BJ (cell line): ENCODE measurements around the gene THSD7B. TPM values are rescaled to one million over a fixed set of nuclear protein-coding genes. Genes with fewer than 3 reads are reported as not detected.

Experiments
- CTCF ChIA-PET: fragments of 350-600 bp; formaldehyde crosslinking; extraction: SDS; loops from one replicate; lab custom pipeline; 2021; ENCODE audit warnings: antibody characterized with exemption, inconsistent platforms; lab: Yijun Ruan, JAX
- POLR2A ChIA-PET: fragments of 300-600 bp; sonication (Branson Sonifier 250); formaldehyde crosslinking; extraction: SDS; loops from one replicate; lab custom pipeline; 2021; ENCODE audit warnings: antibody characterized with exemption; lab: Charles Lee
- DNase-seq: peaks from one replicate; pipeline ENCODE4 v3.0.0-alpha.2; 2011; ENCODE audit warnings: low read depth
- H3K27me3 ChIP-seq: 2 replicates; pipeline ENCODE4 v1.6.0; 2011; ENCODE audit warnings: low read length; ENCODE audit not compliant: control insufficient read depth, insufficient read depth
- H3K36me3 ChIP-seq: 2 replicates; pipeline ENCODE4 v1.5.1; 2011; ENCODE audit warnings: low read length; ENCODE audit not compliant: control insufficient read depth, insufficient read depth
- H3K4me3 ChIP-seq: 2 replicates; pipeline ENCODE4 v1.5.1; 2011; ENCODE audit warnings: low read depth, mild to moderate bottlenecking, control low read depth, low read length
- polyA plus RNA-seq: library from polyadenylated mRNA; depleted of rRNA; stranded (reverse); fragments of >200 nt; gene quantifications from 2 replicates; pipeline ENCODE4 v1.2.3, GENCODE V29; 2011
- TF ChIP-seq, protein P1 (sequence below): IDR thresholded peaks from 2 replicates; pipeline ENCODE4 v1.5.1; 2011; ENCODE audit warnings: low read depth, mild to moderate bottlenecking, control low read depth, inconsistent platforms, low read length, moderate library complexity; ENCODE audit not compliant: insufficient read depth

The THSD7B gene
- polyA plus RNA-seq, 1 experiment = 0.13 TPM

DNA sequence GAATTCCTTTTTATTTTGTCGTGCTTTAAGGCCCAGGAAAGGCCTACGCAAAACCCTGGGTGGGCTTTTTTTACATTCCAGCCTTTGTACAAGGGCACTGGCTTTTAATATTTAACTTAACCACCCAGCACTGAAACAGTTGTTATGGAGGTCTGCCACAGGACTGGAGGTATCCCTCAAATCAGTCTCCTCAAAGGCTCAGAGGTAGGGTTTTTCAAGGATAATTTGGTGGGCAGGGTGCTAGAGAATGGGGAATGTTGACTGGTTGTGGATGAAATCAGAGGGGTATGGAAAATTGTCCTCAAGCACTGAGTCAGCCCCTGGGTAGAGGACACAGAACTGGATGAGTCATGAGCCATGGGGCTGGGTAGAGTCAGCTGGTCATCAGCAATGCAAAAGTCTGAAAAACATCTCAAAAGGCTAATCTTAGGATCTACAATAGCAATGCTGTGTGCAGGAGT lies 443.1 kb downstream of the THSD7B start:
- no peak for DNase-seq
- CTCF ChIA-PET = no interaction called here
- no peaks in the 10 kb centered on the region for H3K27me3 ChIP-seq
- H3K36me3 ChIP-seq = no peaks in the 10 kb centered on the region
- POLR2A ChIA-PET = no interaction called here
- TF ChIP-seq, protein P1, sequence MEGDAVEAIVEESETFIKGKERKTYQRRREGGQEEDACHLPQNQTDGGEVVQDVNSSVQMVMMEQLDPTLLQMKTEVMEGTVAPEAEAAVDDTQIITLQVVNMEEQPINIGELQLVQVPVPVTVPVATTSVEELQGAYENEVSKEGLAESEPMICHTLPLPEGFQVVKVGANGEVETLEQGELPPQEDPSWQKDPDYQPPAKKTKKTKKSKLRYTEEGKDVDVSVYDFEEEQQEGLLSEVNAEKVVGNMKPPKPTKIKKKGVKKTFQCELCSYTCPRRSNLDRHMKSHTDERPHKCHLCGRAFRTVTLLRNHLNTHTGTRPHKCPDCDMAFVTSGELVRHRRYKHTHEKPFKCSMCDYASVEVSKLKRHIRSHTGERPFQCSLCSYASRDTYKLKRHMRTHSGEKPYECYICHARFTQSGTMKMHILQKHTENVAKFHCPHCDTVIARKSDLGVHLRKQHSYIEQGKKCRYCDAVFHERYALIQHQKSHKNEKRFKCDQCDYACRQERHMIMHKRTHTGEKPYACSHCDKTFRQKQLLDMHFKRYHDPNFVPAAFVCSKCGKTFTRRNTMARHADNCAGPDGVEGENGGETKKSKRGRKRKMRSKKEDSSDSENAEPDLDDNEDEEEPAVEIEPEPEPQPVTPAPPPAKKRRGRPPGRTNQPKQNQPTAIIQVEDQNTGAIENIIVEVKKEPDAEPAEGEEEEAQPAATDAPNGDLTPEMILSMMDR = no peak
- H3K4me3 ChIP-seq = no peak overlapping the region

DNA sequence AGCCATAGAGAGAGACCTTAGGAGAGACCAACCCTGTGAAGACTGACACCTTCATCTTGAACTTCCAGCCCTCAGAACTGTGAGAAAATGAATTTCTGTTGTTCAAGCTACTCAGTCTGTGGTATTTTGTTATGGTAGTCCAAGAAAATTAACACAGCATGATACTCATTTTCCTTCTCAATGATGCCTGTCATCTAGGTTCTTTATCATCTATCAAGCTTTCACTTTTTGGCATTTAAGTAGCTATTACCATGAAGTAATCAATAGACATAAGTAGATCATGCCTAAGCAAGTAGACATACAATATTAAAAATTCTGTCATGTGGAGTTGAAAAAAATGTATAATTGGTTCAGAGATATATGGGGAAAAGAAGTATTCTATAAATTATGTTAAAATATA lies 444.7 kb downstream of the THSD7B start:
- POLR2A ChIA-PET = no interaction called here
- DNase-seq = no peak
- no peaks in the 10 kb centered on the region for H3K36me3 ChIP-seq
- H3K27me3 ChIP-seq = no peaks in the 10 kb centered on the region
- TF ChIP-seq, protein P1 = no peak
- CTCF ChIA-PET = no interaction called here
- no peak overlapping the region for H3K4me3 ChIP-seq

DNA sequence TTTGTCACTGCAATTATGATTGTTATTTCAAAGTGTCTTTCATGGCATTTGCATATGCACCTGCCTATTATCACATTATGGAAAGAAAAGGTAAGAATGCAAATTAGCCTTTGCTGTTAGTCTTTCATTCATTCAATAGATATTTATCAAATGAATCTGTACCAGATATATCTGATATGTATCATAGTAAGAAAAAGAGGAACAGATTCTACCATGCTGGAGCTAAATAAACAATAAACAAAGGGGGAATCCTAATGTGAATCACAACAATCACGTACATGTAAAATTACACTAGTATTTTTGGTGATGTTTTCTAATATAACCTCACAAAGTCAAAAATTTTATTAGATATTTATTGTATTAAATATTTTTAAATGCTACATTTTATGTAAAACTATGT lies 446.4 kb downstream of the THSD7B start:
- Histone ChIP-seq H3K27me3 (no peaks in the 10 kb centered on the region), H3K4me3 (no peak overlapping the region), H3K36me3 (no peaks in the 10 kb centered on the region)
- DNase-seq = no peak
- POLR2A ChIA-PET = no interaction called here
- TF ChIP-seq, protein P1 = no peak
- CTCF ChIA-PET = no interaction called here

DNA sequence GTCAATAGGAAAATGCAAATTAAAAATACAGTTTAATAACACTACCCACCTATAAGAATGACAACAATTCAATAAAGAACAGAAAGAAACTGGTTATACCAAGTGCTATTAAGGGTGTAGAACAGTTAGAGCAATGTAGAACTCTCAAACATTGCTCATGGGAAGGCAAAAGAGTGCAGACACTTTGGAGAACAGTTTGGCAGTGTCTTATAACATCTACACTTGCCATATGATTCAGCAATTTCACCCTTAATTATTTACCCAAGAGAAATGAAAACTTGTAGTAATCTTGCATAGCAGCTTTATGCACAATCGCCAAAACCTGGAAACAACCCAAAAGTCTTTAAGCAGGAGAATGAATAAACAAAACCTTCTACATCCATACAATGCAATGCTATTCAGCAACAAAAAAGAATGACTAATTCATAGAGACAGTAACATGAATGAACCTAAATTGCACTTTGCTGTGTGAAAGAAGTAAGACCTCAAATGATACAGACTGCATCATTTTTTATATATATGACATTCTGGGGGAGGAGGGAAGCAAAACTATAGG lies 455.2 kb downstream of the THSD7B start:
- DNase-seq = no peak
- no peaks in the 10 kb centered on the region for H3K36me3 ChIP-seq
- TF ChIP-seq, protein P1 = no peak
- no peaks in the 10 kb centered on the region for H3K27me3 ChIP-seq
- CTCF ChIA-PET = no interaction called here
- POLR2A ChIA-PET = no interaction called here
- no peak overlapping the region for H3K4me3 ChIP-seq

DNA sequence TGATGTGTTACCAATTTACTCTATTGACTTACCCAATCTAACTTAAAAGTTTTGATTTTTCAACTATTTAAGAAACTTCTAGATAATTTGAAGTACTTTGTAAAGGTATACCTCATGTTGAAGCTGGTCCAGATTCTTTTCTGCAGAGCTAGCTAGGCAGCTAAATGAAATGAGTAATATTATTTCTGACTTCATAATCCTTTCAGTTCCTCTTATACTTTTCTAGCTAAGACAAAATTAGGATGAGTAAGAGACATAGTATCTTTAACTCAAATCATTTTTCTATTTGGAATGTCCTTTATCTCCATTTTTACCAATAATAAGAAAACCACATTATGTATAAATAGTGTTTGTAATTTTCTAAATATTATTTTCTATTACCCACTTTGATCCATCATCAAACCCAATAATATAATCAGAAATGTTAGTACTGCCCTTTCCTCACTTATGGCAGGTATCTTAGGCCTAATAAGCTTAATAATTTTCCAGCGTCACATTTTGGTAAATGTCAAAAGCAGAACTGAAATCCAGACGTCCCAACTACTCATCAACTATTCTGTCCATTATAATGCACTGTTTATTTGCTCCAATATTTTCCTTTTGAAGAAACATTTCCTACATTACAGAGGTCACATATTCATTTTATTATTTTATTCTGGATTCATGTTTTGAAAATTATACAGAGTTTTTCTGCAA lies 456.6 kb downstream of the THSD7B start:
- TF ChIP-seq, protein P1 = no peak
- H3K36me3 ChIP-seq = no peaks in the 10 kb centered on the region
- no peaks in the 10 kb centered on the region for H3K27me3 ChIP-seq
- DNase-seq = no peak
- ChIA-PET CTCF (no interaction called here), POLR2A (no interaction called here)
- no peak overlapping the region for H3K4me3 ChIP-seq
